GM21529 (cell line): ENCODE results near the gene DOCK1.

Experiments used
- ATAC-seq: cut with Tn5 transposase; IDR thresholded peaks from one replicate; pipeline ENCODE4 v1.9.1; 2021; ENCODE audit not compliant: unreplicated experiment

Gene DOCK1

DNA sequence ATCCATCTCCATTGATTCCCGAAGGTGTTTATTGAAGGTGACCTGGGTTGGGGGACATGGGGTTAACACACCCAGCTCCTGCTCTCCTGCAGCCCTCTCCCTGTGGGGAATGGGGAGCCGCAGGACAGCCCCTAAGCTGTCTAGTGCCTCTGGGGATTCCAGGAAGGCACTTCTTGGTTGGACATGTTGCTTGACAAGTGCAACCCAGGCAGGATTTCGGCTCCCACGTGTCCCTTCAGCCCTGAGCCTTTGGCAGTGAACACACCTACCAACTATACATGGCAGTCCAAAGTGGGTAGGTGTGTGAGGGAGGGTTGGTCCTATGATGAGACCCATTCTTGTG lies 43.9 kb downstream of the DOCK1 start:
- ATAC-seq, result no peak

DNA sequence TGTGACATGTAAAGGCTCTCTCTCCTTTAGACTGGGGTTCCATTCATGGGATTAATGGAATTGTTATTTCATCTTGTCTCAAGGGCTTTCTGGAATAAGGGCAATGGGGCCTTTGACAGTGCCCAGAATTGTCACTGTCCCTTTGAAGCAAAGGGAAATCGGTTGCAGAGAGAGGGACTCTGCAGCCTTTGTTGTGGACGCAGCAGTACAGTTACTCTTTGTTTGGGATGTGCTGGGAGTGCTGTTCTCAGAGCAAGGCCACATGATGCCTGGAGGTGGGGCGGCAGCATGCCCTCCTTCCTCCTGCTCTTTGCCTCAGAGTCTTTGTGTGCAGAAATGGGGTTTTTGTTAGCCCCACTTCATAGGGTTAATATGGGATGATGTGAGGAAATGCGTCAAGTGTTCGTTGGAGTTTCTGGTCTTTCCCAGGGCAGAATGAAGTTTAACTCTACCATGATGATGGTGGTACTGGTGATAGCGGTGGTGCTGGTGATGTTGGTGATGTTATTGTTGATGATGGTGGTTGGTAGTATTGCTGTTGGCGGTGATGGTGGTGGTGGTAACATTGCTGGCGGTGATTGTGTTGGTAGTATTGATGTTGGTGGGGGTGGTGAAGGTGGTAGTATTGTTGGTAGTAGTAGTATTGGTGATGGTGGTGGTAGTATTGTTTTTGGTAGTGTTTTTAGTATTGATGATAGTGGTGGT lies 45.3 kb downstream of the DOCK1 start:
- no peak for ATAC-seq

DNA sequence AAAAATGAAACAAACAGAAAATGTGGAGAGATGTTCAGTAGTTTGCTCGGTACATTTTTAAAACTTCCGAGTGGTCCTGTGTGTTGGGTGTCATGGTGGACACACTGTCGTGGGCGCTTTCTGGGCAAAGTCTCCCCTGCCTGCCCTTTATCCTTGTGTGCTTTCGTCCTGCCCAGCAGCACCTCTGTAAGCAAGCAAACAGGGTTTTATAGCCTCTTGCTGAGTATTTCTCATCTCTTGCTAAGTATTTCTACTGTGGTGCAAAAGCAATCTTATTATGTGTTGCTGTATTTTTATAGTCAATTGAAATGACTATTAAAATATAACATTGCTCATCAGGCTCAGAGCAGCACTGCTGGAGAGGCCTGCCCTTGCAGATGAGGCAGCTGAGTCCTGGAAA lies 48.7 kb downstream of the DOCK1 start:
- ATAC-seq, result no peak

DNA sequence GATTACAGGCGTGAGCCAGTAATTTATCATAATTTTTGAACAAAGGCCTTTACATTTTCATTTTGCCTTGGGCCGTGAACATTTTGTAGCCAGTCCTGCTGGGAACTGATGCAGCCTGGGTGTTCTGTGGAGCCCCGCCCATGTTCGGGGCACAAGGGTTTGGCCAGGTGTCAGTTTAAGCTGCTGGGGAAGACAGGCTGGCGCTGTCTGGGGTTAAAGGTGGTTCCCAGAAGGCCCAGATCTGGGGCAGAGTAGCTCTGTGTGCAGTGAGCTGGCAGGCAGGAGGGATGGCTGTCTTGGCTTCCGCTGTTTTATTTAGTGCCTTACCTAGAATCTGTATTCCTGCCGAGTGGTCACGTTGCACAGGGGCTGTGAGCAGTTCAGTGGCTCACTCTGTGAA lies 50.2 kb downstream of the DOCK1 start:
- no peak for ATAC-seq

DNA sequence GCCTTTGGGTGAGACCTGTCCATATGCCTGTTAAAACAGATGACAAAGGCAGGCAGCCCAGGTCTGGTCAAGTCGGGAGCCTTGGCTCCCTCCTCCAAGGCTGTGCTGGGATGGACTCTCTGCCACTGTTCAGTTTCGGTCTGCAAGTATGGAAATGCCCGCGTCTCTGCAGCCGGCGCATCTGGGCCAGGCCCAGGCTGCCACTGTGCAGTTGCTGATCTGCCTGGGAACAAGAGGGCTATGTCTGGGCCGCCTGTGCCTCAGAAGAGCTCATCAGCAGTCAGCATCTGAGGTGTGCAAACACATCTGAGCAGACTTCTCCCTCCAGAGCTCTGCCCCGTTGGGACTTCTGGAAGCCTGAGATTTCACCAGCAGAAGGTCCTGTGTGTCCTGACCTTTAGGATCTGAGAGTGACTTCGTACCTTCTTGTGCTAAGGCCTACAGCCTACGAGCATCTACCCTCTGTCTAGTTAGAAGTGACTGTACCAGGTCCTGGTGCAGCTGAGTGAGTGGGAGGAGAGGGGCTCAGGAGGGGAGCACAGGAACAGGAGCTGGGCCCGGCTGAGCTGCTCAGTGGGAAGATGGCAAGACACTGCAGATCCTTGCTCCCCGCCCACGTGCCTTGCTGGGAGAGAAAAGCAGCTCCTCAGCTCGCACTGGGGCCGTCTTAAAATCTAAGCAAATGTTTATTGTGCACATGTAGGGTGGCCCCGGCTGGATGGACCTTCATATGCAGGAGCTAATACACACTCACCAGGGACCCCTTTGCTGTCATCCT lies 50.9 kb downstream of the DOCK1 start:
- ATAC-seq, result no peak

DNA sequence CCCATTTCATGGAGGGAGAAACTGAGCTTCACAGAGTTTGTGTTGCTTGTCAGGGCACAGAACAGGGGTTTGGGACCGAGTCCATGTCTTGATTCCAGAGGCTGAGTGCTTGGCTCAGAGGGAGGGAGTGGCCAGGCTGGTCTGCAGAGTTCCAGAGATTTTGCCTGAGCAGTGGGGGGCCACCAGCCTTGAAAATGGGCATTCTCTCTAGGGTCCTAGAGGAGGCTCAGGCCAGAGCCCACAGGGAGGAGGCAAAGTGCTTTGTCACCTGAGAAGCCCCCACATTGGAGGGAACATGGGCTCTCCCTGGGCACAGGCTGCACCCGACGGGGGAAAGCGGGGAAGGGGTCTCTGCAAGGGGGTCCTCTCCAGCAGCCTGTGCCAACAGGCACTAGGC lies 51.5 kb downstream of the DOCK1 start:
- no peak for ATAC-seq

DNA sequence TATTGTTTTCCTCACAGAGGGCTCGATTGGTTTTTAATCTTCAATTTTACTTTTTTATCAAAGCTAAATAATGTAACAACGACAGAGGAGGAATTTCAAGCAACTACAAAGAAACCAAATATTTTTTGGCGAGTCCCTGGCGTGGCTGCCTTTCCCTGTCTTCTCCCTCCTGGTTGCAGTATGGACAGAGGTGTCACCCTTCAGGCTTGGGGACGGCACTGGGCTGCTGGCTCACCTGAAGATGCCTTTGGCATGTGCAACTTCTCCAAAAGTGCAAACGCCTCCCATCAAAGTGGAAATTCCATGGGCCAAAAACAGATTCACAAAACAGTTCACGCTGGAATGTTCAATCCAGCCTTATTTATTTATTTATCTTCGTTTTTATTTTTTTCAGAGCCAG lies 51.9 kb downstream of the DOCK1 start:
- ATAC-seq, result no peak

DNA sequence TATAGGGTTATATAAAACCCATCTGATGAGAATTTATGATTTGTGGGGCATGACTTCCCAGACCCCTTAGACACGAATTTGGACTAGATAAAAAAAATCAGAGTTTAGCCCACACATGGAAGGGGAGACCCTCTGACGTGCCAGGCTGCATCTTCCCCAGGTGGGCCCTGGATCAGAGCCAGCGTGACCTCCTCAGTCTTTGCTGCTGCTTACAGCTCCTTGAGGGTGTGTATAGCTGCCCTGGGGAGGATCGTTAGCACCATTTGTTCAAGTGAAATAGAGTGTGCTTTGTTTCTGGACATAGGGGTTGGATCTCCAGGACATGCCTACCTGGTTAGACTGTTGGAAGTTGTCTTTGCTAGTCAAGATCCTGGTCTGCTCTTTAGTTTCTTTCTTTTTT lies 54.2 kb downstream of the DOCK1 start:
- ATAC-seq, result no peak

DNA sequence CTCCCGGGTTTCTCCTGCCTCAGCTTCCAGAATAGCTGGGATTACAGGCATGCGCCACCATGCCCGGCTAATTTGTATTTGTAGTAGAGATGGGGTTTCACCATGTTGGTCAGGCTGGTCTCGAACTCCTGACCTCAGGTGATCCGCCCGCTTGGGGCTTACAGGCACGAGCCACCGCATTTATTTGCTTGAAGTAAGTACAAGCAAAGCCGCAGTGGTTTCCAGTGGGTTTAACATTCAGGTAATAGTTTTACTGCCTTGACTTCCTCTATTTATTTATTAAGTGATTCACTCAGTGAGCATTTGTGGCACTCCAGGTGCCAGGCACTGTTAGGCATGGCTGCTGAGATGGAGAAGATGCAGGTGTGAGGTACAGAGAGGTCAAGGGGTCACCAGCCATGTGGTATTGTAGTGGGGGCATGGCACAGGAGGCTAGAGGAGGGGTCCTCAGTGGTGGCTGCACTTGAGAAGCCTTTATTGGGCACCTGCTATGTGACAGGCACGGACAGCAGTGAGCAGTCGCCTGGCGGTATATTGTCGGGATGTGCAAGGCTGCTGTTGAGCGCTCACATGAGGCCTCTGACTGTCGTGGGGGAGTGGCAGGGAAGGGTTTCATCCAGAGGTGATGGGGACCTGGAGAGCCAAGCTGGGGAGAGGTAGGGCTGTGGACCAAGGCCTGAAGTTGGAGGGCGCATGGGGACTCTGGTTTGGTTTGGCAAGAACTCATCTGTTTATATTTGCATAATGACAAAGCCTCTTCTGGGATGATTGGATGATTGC lies 54.9 kb downstream of the DOCK1 start:
- ATAC-seq, result no peak

DNA sequence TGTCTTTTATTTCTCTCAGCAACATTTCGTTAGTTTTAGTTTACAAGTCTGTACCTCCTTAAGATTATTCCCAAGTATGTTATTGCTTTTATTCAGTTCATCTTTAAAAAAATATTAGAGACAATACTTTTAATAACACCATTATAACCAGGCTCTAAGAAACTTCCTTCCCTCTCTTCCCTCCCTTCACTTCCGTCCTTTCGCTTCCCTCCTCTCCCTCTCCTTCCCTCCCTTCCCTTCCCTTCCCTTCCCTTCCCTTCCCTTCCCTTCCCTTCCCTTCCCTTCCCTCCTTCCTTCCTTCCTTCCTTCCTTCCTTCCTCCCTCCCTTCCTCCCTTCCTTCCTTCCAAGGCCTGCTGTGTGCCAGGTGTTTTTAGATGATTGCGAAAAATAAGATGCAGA lies 58.1 kb downstream of the DOCK1 start:
- no peak for ATAC-seq

DNA sequence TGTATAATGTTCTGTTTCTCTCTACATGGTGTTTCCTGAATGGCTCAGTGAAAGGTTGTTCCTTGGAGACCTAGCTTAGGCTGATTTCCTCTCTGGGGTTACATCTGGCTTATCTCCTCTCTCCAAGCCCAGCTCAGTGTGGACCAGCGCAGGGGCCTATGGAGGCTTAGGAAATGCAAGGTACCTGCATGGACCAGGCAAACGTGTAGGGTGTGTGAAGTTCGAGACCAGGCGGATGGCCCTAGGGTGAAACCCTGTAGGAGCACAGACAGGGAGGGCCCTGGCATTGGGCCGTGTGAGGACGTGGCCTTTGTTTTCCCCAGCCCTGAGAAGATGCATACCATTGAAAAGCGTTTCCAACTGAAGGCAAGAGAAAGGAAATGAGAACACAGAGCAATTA lies 59.0 kb downstream of the DOCK1 start:
- no peak for ATAC-seq

DNA sequence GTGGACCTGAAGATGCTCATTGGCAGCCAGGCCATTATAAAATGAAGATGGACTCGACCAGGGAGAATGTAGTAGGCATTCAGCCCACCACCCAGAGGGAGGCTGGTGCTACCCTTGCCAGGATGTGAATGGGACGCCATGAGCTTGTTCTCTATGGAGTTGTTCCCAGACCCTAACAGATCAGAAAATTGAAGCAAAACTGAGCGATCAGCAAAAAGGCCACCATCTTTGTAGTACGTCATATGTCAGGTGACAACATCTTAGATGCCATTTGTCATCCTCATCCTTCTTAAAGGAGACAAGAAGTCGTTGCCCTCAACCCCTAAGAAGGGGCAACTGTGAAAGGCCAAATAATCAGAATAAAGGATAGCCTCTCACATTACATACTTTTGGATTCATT lies 61.7 kb downstream of the DOCK1 start:
- ATAC-seq, result no peak

DNA sequence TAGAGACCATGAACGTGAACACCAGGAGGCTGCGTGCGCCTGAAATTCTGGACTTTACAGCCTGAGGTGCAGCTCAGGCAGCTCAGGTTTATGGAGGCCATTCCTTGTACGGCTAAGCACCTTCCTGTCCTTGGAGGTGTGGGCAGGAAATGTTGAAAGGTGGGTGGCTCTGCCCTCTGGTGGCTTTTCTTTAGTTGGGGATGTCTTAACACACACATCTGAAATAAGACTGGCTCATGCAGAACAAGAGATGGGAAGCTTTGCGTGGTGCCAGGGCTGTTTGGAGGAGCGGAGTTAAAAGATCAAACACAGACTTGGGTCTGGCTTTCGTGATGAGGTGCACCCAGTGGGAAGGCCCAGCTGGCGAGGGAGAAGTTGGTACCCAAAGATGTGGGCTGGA lies 64.1 kb downstream of the DOCK1 start:
- ATAC-seq, result no peak

DNA sequence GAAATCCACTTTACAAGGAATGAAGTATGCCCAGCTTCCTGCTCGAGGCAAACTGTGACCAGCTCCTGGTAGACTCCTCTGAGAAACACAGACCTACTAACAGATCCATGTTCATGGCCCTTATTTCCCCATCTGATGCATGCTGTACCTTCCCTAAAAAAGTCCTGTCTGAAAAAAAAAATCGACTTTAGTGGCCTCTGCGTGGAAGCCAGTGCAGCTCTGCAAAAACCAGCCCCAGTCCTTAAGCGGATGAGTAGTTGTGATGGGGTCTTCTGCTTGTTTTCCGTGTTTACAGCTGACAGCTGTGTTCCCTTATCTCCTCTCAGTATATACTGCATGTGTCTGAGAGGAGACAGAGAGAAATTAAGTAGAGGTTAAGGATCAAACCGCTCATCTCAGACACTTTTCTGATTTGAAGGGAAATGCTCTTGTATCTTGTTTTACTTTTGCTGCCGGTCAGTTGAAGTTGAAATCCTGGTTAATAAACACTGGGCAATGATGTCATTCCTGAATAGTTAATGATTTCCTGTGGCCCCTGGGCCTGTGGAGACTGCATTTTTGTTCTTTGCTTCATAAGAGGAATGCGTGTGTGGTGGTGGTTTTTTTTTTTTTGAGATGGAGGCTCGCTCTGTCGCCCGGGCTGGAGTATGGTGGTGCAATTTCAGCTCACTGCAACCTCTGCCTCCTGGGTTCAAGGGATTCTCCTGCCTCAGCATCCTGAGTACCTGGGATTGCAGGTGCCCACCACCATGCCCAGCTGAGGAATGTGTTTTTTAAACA lies 67.6 kb downstream of the DOCK1 start:
- ATAC-seq, result no peak

DNA sequence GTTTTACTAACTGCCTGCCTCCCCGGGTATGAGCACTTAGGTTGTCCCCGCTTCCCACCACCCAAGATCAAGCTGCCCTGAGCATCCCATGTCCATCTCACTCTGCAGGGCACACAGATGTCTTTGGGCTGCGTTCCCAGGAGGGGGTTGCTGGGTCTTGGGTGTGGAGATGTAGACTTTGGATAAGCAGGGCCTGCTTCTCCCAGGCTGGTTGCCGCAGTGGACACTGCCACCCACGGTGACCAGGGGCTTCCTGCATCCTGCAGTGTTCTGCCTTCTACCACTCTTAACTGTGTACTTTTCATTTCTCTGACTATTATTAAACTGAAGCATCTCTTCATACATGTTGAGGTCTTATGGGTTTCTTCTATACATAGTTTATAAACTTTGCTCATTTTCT lies 70.0 kb downstream of the DOCK1 start:
- no peak for ATAC-seq

DNA sequence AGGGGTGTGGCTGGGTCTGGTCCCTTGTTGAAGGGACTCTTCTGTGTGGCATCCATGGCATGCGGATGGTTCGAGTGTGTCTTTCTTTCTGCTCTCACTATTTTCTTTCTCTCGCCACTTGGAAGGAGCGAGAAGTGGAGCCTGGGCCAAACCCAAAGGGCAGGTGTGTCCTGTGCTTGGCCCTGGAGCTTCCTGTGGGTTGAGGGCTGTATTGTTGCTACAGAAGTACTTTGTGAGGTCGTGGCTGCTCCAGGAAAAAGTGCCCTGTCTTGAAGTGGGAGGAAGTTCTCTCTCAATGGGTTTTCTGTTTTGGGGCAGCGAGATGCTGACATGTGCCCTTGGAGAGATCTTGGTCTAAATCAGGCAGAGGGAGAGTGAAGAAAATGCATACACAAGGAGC lies 72.0 kb downstream of the DOCK1 start:
- ATAC-seq, result no peak

DNA sequence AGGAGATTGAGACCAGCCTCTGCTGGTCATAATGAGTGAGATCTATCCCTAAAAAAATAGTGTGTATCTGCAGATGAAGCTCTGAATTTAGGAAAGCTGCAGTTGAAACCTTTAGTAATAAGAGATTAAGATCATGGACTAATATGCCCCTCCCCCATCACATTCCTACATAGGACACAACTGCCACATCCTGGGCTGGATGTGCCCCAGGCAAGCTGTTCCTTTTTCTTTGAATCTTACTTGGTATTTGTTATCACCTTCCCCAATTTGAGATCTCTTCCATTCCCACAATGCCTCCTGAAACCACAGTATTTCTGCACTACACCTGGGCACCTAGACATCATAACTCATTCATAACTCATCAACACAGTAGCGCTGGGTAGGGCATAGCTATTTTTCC lies 74.1 kb downstream of the DOCK1 start:
- ATAC-seq, result no peak

DNA sequence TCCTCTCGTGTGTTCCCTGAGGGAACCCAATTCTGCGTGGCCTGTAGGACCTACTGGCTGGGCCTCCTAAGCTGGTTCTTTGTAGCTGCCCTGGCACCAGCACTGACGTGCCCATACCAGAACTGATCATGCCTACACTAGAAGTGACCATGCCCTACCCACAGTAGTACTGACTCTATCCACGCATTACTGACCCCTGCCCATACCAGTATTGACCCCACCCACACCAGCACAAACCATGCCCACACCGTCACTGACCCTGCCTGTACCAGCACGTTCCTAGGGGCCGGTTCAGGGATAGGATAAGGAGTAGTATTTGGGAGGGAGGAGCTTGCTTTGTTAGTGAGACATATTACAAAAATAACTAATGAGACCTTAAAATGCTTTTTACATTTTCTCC lies 88.0 kb downstream of the DOCK1 start:
- no peak for ATAC-seq

DNA sequence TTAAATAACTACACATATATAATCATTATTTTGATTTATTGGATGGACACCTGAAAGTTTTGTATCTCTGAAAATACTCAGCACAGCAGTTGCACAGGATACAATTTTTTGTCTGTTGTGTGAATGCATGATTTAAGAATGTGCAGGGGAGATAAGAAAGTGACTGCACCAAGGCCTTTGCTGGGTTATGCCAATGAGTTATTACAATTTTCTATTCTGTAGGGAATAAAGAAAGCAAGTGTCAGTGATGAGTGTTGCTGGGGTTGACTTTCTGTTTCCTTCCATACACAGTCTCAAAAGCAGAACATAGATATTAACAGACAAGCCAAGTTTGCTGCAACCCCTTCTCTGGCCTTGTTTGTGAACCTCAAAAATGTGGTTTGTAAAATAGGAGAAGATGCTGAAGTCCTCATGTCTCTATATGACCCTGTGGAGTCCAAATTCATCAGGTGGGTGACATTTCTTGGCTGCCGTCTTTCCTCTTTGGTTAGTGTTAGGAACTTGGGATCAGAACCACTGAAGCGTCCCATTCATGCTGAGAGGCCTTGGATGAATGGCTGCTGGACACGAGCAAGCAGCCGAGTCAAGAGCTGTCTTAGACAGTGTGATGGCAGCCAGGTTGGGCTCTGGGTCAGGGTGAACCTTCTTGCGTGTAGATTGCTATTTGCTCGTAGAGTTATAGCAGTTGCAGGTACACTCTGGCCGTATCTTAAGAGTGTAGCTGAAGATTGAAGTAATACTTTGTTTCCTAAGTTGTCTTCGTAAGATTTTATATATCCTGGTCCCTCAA lies 92.8 kb downstream of the DOCK1 start:
- no peak for ATAC-seq

DNA sequence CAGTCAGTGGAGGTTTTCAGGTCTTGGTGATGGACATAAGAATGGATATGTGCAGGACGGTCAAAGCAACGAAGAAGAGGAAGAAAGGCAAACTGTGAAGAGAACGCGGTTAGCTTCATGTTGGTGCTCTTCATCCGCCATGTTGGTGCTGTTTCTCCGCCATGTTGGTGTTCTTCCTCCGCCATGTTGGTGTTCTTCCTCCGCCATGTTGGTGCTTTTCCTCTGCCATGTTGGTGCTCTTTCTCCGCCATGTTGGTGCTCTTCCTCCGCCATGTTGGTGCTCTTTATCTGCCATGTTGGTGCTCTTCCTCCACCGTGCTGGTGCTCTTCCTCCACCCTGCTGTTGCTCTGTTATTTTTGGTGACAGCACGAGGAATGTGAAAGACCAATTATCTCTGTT lies 95.4 kb downstream of the DOCK1 start:
- no peak for ATAC-seq
